HG03520 (cell line): ENCODE data around the gene CCR4.
"Not testable (repeated sequence)": the region's sequence is repeated elsewhere in the genome, so short reads cannot be mapped to it uniquely, and the experiment has no call there.

Source experiments
- ATAC-seq: cut with Tn5 transposase; IDR thresholded peaks from one replicate; pipeline ENCODE4 v1.9.1; 2021; ENCODE audit warnings: mild to moderate bottlenecking, moderate library complexity; ENCODE audit not compliant: unreplicated experiment

Gene CCR4

GRCh38 chr3:32977861-32978260, 26.4 kb downstream of the CCR4 start:
- no peak for ATAC-seq

GRCh38 chr3:32978331-32978730, 26.9 kb downstream of the CCR4 start:
- ATAC-seq = no peak

GRCh38 chr3:32983124-32983523, 31.7 kb downstream of the CCR4 start:
- no peak for ATAC-seq

GRCh38 chr3:32984918-32985317, 33.5 kb downstream of the CCR4 start:
- ATAC-seq = not testable (repeated sequence)

GRCh38 chr3:32989171-32989570, 37.7 kb downstream of the CCR4 start:
- no peak for ATAC-seq

GRCh38 chr3:32990116-32990515, 38.7 kb downstream of the CCR4 start:
- no peak for ATAC-seq

- no peak for ATAC-seq
Observed at GRCh38 chr3:32991781-32992180, 40.3 kb downstream of the CCR4 start.

- ATAC-seq = peak; percentile 7
Observed at GRCh38 chr3:32992310-32992686, 40.9 kb downstream of the CCR4 start.

- ATAC-seq = no peak
Observed at GRCh38 chr3:32994045-32994444, 42.6 kb downstream of the CCR4 start.

- no peak for ATAC-seq
Observed at GRCh38 chr3:32995098-32995497, 43.7 kb downstream of the CCR4 start.

GRCh38 chr3:32996048-32996754, 44.8 kb downstream of the CCR4 start:
- ATAC-seq = no peak

- ATAC-seq = no peak
Observed at GRCh38 chr3:32996755-32997091, 45.3 kb downstream of the CCR4 start.

GRCh38 chr3:32998631-32999451, 47.4 kb downstream of the CCR4 start:
- ATAC-seq = no peak

- ATAC-seq = no peak
Observed at GRCh38 chr3:33000691-33001385, 49.4 kb downstream of the CCR4 start.

GRCh38 chr3:33001889-33002288, 50.4 kb downstream of the CCR4 start:
- peak; percentile 58 for ATAC-seq

- ATAC-seq = no peak
Observed at GRCh38 chr3:33003308-33003707, 51.9 kb downstream of the CCR4 start.

- no peak for ATAC-seq
Observed at GRCh38 chr3:33004205-33004604, 52.8 kb downstream of the CCR4 start.

GRCh38 chr3:33004961-33005360, 53.5 kb downstream of the CCR4 start:
- ATAC-seq = no peak
